Activated CD4-positive, alpha-beta T cell treated with anti-CD3 and anti-CD28 coated beads, Interleukin-2, amount 10 ng/mL, durations not matched to agents 7 days and 5 days (primary cell): ENCODE measurements around the gene BRDT. TPM values are rescaled to one million over a fixed set of nuclear protein-coding genes. Genes with fewer than 3 reads are reported as not detected.

Source experiments
- CTCF ChIA-PET: fragments of 350-600 bp; sonication (Branson Sonifier 250); formaldehyde crosslinking; loops from one replicate; lab custom pipeline; 2021; ENCODE audit warnings: antibody characterized with exemption; lab: Charles Lee
- POLR2A ChIA-PET: fragments of 350-600 bp; sonication (Branson Sonifier 250); formaldehyde crosslinking; loops from one replicate; lab custom pipeline; 2021; ENCODE audit warnings: antibody characterized with exemption; lab: Charles Lee
- DNase-seq: peaks from one replicate; pipeline ENCODE4 v3.0.0-alpha.2; 2020
- H3K27ac Mint-ChIP-seq: one replicate; pipeline ENCODE4 v1.8.0; 2021; ENCODE audit warnings: mild to moderate bottlenecking, moderate library complexity, mixed read lengths
- H3K27me3 Mint-ChIP-seq: one replicate; pipeline ENCODE4 v1.8.0; 2021; ENCODE audit warnings: mixed read lengths
- H3K36me3 Mint-ChIP-seq: one replicate; pipeline ENCODE4 v1.8.0; 2021; ENCODE audit warnings: low read depth, mixed read lengths
- H3K4me1 Mint-ChIP-seq: one replicate; pipeline ENCODE4 v1.8.0; 2021; ENCODE audit warnings: mixed read lengths
- H3K4me3 Mint-ChIP-seq: one replicate; pipeline ENCODE4 v1.8.0; 2021; ENCODE audit warnings: mild to moderate bottlenecking, moderate library complexity, mixed read lengths
- H3K9me3 Mint-ChIP-seq: one replicate; pipeline ENCODE4 v1.8.0; 2021; ENCODE audit warnings: mixed read lengths
- total RNA-seq, 2 experiments: library from RNA; stranded (reverse); gene quantifications; one replicate each; pipeline ENCODE4 v1.2.3, GENCODE V29; 2021

Gene BRDT
- not detected for total RNA-seq

DNA sequence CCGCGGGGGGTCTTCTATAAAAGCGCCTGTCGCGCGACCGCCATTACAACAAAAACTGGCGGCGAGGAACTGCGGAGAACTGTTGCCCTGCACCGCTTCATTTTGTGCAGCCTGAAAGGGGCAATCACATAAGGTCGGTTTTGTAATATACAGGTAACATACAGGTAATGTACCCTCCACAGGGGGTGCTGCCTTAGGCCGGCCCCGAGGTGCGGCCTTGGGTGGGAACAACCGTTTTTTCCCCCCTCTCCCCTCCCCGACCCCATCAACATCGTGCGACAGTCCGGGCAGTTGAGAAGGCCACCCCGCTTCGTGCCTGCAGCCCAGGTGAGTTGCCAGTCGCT, at the start of gene BRDT:
TSS of gene BRDT (plus strand) at position 46 of the 344 bp plus-strand sequence. CDS start 13,354 bp downstream, outside the sequence.
- Mint-ChIP-seq H3K27ac (peak within 1 kb of the TSS; percentile 82), H3K9me3 (peaks cover 20% of the 10 kb centered on the region)

DNA sequence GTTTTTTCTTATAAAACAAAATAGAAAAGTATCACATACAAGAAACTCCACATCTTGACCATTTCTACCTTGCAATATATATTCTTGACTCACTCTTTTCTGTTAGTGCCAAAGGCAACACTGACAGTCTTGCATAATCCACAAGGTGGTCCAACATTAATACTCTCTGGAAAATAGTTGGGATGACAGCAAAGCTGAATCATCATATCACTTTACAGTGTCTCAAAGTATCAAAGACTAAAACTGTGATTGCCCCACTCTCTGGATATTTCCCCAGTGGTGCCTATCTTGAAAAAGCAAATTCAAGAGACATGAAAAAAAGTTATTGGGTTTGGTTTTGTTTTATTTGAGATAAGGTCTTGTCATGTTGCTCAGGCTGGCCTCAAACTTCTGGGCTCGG, 48.6 kb upstream of the BRDT start:
- no peak for DNase-seq
- Mint-ChIP-seq H3K27me3 (peaks cover 10% of the 10 kb centered on the region), H3K9me3 (no peaks in the 10 kb centered on the region), H3K27ac (no peak overlapping the region), H3K36me3 (no peaks in the 10 kb centered on the region), H3K4me1 (peaks cover 5% of the 10 kb centered on the region), H3K4me3 (no peak overlapping the region)
- POLR2A ChIA-PET: no interaction called here
- CTCF ChIA-PET: interaction anchor here (0.6 to 1.1 kb wide), 3 partner anchors 8 to 119 kb away, joined by 3 to 5 read pairs (median 3); no protein-coding TSS in a partner anchor

More for the DNA sequence above, at the start of gene BRDT:
- ChIA-PET CTCF (no interaction called here), POLR2A (no interaction called here)
- Mint-ChIP-seq H3K36me3 (peaks cover 5% of the 10 kb centered on the region), H3K27me3 (peaks cover 2% of the 10 kb centered on the region), H3K4me3 (peak within 1 kb of the TSS; percentile 17), H3K4me1 (peaks cover 18% of the 10 kb centered on the region)
- no peak for DNase-seq

DNA sequence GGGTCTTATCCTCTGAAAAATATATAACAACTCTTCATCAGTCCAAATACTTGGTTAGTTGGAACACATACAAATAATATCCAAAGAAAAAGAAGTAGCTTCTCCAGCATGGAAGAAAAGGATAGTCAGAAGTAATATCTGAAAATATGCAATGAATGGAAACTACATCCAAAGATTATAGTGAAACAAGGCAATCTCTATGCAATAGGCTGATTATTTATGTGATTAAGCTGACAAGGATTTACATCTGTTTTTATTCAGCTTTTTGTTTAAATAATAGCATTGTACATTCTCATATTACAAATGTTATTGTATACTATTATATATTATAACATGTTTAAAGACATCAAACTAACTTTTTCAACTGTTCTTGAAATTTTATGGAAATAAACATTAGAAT, 48.0 kb upstream of the BRDT start:
- no peaks in the 10 kb centered on the region for H3K9me3 Mint-ChIP-seq
- H3K36me3 Mint-ChIP-seq: no peaks in the 10 kb centered on the region
- no peak overlapping the region for H3K27ac Mint-ChIP-seq
- no peaks in the 10 kb centered on the region for H3K4me1 Mint-ChIP-seq
- no peak for DNase-seq
- POLR2A ChIA-PET: no interaction called here
- peaks cover 10% of the 10 kb centered on the region for H3K27me3 Mint-ChIP-seq
- CTCF ChIA-PET: interaction anchor here (0.6 to 1.3 kb wide), 3 partner anchors 14 to 119 kb away, joined by 3 to 5 read pairs (median 3); no protein-coding TSS in a partner anchor
- no peak overlapping the region for H3K4me3 Mint-ChIP-seq

DNA sequence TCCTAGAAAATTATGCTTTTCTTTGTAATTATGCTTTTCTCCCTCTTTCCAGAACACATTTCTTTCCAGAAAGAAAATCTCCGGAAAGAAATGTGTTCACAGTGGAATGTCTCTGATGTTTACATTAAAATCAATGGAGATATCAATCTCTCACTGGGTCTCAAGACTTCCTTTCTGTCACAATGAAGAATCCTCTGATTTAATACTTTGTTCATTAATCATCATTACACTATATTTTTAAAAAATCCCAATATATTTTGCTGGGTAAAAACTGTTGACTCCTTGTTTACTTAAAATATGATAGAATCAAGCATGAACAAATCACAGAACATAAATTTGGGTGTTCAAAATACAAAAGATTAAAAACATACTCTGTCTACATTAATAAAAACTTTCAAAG, 36.9 kb upstream of the BRDT start:
- H3K4me3 Mint-ChIP-seq: no peak overlapping the region
- H3K27me3 Mint-ChIP-seq: no peaks in the 10 kb centered on the region
- POLR2A ChIA-PET: no interaction called here

DNA sequence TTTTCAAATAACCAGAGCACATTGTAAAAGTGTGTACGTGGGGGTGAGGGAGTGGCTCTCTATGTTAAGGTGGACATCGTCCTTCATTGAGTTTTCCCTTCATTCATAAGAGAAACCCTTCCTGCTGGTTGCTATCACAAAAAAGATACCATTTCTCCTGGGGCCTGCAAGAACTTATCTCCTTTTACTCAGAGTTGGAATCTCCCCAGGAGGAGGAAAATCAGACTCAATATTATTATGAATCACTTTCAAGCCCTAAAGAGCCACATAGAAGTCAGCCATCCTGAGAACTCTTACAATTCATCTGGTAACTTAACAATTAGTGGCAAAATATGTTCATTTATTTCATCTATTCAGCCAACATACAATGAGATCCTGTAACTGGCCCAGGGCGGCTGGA, 36.2 kb upstream of the BRDT start:
- CTCF ChIA-PET: no interaction called here

More for the DNA sequence above, 36.9 kb upstream of the BRDT start:
- H3K27ac Mint-ChIP-seq: no peak overlapping the region
- CTCF ChIA-PET: interaction anchor here (1.2 kb wide), 1 partner anchor 16 kb away, joined by 3 read pairs; no protein-coding TSS in a partner anchor
- H3K9me3 Mint-ChIP-seq: no peaks in the 10 kb centered on the region
- H3K4me1 Mint-ChIP-seq: no peaks in the 10 kb centered on the region
- H3K36me3 Mint-ChIP-seq: no peaks in the 10 kb centered on the region
- DNase-seq: no peak

DNA sequence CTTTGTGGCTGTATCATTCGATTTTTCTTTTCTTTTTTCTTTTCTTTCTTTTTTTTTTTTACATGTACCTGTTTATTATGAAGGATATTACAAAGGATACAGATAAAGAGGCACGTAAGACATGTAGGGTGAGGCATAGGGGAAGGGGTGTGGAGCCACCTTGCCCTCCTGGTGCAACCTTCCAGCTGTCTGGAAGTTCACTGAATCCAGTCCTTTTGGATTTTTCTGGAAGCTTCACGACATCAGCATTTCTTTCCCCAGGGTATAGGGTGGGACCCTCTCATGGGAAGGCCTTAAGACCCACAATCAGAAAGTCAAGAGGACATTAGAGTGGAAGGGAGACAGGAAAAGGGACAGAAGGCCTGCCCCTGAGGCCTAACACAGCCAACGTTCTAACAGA, 33.2 kb upstream of the BRDT start:
- Mint-ChIP-seq H3K36me3 (no peaks in the 10 kb centered on the region), H3K4me3 (no peak overlapping the region), H3K27me3 (no peaks in the 10 kb centered on the region), H3K4me1 (no peaks in the 10 kb centered on the region), H3K9me3 (no peaks in the 10 kb centered on the region), H3K27ac (no peak overlapping the region)
- no peak for DNase-seq
- POLR2A ChIA-PET: no interaction called here
- CTCF ChIA-PET: interaction anchor here (0.6 to 0.9 kb wide), 2 partner anchors 257 to 595 kb away, joined by 3 read pairs; no protein-coding TSS in a partner anchor

More for the DNA sequence above, 36.2 kb upstream of the BRDT start:
- Mint-ChIP-seq H3K9me3 (no peaks in the 10 kb centered on the region), H3K4me3 (no peak overlapping the region), H3K27ac (no peak overlapping the region), H3K4me1 (no peaks in the 10 kb centered on the region), H3K27me3 (no peaks in the 10 kb centered on the region), H3K36me3 (no peaks in the 10 kb centered on the region)
- no peak for DNase-seq
- POLR2A ChIA-PET: no interaction called here

DNA sequence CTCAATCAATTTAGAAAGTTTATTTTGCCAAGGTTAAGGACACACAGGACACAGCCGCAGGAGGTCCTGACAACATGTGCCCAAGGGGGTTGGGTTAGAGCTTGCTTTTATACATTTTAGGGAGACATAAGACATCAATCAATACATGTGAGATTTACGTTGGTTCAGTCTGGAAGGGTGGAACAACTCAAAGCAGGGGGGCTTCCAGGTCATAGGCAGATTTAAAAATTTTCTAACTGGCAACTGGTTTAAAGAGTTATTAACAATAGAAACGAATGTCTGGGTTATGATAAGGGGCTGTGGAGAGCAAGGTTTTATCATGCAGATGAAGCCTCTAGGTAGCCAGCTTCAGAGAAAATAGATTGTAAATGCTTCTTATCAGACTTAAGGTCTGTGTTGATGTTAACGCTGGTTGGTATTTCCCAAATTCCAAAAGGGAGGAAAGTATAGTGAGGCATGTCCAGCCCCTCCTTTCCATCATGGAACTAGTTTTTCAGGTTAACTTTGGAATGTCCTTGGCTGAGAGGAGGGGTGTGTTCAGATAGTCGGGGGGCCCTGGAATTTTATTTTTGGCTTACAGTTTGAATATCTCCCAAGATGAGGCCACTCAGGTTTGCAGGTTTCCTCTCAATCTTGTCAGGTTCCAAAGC, 32.3 kb upstream of the BRDT start:
- Mint-ChIP-seq H3K4me1 (no peaks in the 10 kb centered on the region), H3K27me3 (no peaks in the 10 kb centered on the region), H3K27ac (no peak overlapping the region), H3K4me3 (no peak overlapping the region), H3K36me3 (no peaks in the 10 kb centered on the region), H3K9me3 (no peaks in the 10 kb centered on the region)
- POLR2A ChIA-PET: no interaction called here
- DNase-seq: no peak
- CTCF ChIA-PET: interaction anchor here (1.0 kb wide), 1 partner anchor 11 kb away, joined by 3 read pairs; no protein-coding TSS in a partner anchor

DNA sequence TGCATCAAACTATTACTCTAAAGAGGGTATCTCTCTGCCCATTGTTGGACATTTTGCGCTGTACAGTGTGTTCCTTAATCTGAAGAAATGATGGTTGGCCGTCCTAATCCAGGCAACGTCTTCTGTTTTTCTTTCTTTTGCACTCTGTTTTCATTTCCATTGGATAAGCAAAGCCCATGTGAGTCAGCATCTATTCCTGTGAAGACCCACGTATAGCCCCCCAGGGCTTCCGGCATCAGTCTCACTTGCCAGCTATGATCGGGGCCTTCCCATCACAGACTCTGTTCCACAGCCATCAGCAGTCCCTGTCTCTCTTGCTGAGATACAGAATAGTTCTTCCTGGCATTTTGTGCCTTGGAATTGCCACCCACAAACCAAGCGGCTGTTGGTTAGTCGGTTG, 29.2 kb upstream of the BRDT start:
- Mint-ChIP-seq H3K4me1 (peaks cover 7% of the 10 kb centered on the region), H3K36me3 (no peaks in the 10 kb centered on the region), H3K27me3 (no peaks in the 10 kb centered on the region), H3K4me3 (no peak overlapping the region), H3K9me3 (no peaks in the 10 kb centered on the region), H3K27ac (no peak overlapping the region)
- ChIA-PET POLR2A (no interaction called here), CTCF (no interaction called here)
- DNase-seq: no peak

DNA sequence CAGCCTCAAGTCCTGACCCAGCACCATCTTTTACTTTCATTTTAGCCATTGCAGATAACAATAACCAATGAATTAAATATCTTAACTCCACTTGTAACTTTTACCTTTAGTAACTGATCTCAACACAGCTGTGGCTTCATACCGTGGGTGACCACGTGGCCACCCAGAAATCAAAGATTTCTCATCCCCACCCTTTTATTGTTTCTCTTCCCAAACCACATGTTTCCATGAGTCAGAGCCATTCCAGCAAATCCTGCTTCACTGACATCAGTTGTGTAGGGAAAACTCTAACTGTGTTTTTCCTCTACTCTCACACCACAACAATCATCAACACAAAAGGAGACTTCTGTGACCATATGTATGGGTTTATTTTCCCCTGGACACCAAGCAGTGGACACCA, 25.1 kb upstream of the BRDT start:
- H3K27ac Mint-ChIP-seq: peak overlapping the region; percentile 22
- no peak overlapping the region for H3K4me3 Mint-ChIP-seq

DNA sequence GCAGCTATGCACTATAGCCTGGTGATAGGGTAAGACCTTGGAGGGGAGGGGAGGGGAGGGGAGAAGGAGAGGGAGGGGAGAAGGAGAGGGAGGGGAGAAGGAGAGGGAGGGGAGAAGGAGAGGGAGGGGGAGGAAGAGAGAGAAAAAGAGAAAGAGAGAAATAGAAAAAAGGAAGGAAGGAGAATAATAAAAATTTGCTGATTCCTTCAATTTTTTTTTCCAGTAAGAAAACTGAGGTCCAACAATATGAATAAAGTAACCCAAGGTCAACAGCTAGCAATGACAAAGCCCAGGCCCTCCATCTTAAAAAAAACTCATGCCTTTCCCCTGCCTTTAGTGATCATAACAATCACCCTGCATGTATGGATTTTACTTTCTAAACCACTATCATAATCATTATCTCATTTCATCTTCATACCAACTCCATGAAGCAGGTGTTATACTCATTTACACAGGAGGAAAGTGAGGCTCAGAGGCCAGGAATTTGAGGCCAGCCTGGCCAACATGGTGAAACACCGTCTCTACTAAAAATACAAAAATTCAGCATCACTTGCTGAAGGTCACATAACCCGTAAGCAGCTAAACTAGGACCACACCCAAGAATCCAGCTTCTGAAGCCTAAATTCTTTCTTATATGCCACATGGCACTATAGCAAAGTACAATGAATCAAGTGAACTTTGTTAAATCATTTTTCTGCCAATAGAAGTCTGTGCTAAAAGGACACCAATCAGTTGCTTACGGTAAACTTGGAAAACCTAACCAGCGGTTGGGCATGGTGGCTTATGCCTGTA, 23.4 kb upstream of the BRDT start:
- Mint-ChIP-seq H3K36me3 (no peaks in the 10 kb centered on the region), H3K27me3 (no peaks in the 10 kb centered on the region), H3K4me3 (no peak overlapping the region), H3K27ac (no peak overlapping the region), H3K4me1 (peaks cover 7% of the 10 kb centered on the region), H3K9me3 (no peaks in the 10 kb centered on the region)
- ChIA-PET CTCF (interaction anchor here (1.2 to 1.7 kb wide), 3 partner anchors 41 to 413 kb away, joined by 3 to 5 read pairs (median 5); partner anchors contain the start of gene TGFBR3), POLR2A (no interaction called here)
- no peak for DNase-seq

More for the DNA sequence above, 25.1 kb upstream of the BRDT start:
- no peaks in the 10 kb centered on the region for H3K9me3 Mint-ChIP-seq
- H3K36me3 Mint-ChIP-seq: no peaks in the 10 kb centered on the region
- peaks cover 7% of the 10 kb centered on the region for H3K4me1 Mint-ChIP-seq
- DNase-seq: no peak
- CTCF ChIA-PET: no interaction called here
- H3K27me3 Mint-ChIP-seq: no peaks in the 10 kb centered on the region
- POLR2A ChIA-PET: no interaction called here

DNA sequence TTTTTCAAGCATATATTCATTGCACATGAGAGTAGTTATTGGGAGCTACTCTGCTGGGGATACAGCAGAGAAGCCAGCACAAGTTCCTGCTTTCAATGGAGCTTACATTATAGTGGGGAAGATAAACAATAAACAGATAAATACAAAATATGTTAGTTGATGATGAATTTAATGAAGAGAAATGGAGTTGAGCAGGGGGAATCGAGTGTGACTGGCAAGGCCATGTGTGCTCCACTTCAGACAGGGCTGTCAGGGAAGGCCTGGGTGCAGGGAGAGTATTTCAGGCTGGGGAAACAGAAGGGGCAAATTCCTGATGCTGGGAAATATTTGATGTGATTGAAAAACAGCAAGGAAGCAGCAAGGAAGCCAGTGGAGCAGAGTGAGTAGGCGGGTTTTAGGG, 21.2 kb upstream of the BRDT start:
- Mint-ChIP-seq H3K27ac (no peak overlapping the region), H3K4me1 (peaks cover 7% of the 10 kb centered on the region), H3K9me3 (no peaks in the 10 kb centered on the region), H3K4me3 (no peak overlapping the region), H3K27me3 (no peaks in the 10 kb centered on the region), H3K36me3 (no peaks in the 10 kb centered on the region)
- no peak for DNase-seq
- CTCF ChIA-PET: interaction anchor here (1.2 to 1.7 kb wide), 3 partner anchors 411 to 415 kb away, joined by 3 to 5 read pairs (median 3); no protein-coding TSS in a partner anchor
- POLR2A ChIA-PET: no interaction called here

DNA sequence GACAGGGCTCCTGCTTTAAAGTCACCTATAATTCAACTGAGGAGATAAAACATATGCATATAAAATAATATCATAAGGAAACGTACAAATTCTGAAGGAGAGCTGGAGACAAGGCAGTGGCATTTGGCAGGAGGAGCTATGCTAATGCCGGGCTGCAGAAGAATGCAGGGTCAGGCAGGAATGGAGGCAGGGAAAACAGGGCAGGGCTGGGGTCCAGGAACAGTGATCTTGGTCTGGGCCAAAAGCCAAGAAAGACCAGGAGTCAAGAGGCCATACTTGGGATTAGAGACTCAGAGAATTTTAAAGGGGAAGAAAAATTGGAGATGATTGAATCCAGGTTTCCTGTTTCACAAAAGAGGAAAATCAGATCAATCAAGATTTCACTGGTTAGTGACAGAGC, 20.0 kb upstream of the BRDT start:
- H3K27me3 Mint-ChIP-seq: no peaks in the 10 kb centered on the region
- H3K9me3 Mint-ChIP-seq: no peaks in the 10 kb centered on the region
- POLR2A ChIA-PET: no interaction called here
- DNase-seq: no peak
- peaks cover 2% of the 10 kb centered on the region for H3K4me1 Mint-ChIP-seq
- CTCF ChIA-PET: interaction anchor here (0.6 to 1.3 kb wide), 4 partner anchors 29 to 417 kb away, joined by 3 read pairs; no protein-coding TSS in a partner anchor
- no peak overlapping the region for H3K27ac Mint-ChIP-seq
- no peak overlapping the region for H3K4me3 Mint-ChIP-seq
- H3K36me3 Mint-ChIP-seq: no peaks in the 10 kb centered on the region

DNA sequence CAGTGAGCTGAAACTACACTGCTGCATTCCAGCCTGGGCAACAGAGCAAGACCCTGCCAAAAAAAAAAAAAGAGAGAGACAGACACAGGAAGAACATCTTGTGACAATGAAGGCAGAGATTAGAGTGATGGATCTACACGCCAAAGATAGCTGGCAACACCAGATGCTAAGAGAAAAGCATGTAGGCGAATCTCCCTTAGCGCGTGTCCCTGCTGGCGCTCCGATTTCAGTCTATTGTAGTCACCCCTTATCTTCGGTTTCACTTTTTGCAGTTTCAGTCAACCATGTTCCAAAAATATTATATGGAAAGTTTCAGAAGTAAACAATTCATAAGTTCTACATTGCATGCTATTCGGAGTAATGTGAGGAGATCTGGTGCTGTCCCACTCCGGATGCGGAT, 11.6 kb upstream of the BRDT start:
- Mint-ChIP-seq H3K27ac (no peak overlapping the region), H3K4me3 (no peak overlapping the region), H3K9me3 (no peaks in the 10 kb centered on the region), H3K4me1 (no peaks in the 10 kb centered on the region), H3K36me3 (no peaks in the 10 kb centered on the region), H3K27me3 (no peaks in the 10 kb centered on the region)
- CTCF ChIA-PET: interaction anchor here (0.6 to 0.9 kb wide), 2 partner anchors 42 to 648 kb away, joined by 3 to 4 read pairs; no protein-coding TSS in a partner anchor
- DNase-seq: no peak
- POLR2A ChIA-PET: no interaction called here
